ENCODE results near the gene SHISAL1.

Gene SHISAL1

GRCh38 chr22:44312766-44313165 lies at the start of gene SHISAL1:
Gene SHISAL1 (minus strand): TSS chr22:44312951. CDS start chr22:44300945, 12,006 bp downstream.
- DNase-seq, result no peak

GRCh38 chr22:44361391-44362126 lies 48.8 kb upstream of the SHISAL1 start:
- no peak for DNase-seq

- peak in 1 of 51 donors; percentile 27 for DNase-seq
These were observed 48.1 kb upstream of the SHISAL1 start for GRCh38 chr22:44360668-44361381.

GRCh38 chr22:44360306-44360667 lies 47.5 kb upstream of the SHISAL1 start:
- no peak for DNase-seq

- no peak for DNase-seq
These were observed 46.9 kb upstream of the SHISAL1 start for GRCh38 chr22:44359496-44360110.

GRCh38 chr22:44358709-44359440 lies 46.1 kb upstream of the SHISAL1 start:
- no peak for DNase-seq

GRCh38 chr22:44357966-44358465 lies 45.3 kb upstream of the SHISAL1 start:
- peak in 24 of 51 donors; percentile 9 to 49 (median 30) for DNase-seq

GRCh38 chr22:44357296-44357965 lies 44.7 kb upstream of the SHISAL1 start:
- no peak for DNase-seq

GRCh38 chr22:44355716-44356070 lies 42.9 kb upstream of the SHISAL1 start:
- DNase-seq, result no peak

- no peak for DNase-seq
These were observed 41.5 kb upstream of the SHISAL1 start for GRCh38 chr22:44354288-44354687.

- DNase-seq, result no peak
These were observed 40.3 kb upstream of the SHISAL1 start for GRCh38 chr22:44353041-44353440.

GRCh38 chr22:44352378-44353035 lies 39.8 kb upstream of the SHISAL1 start:
- DNase-seq, result no peak

- DNase-seq, result no peak
These were observed 39.1 kb upstream of the SHISAL1 start for GRCh38 chr22:44351685-44352377.

- DNase-seq, result no peak
These were observed 38.3 kb upstream of the SHISAL1 start for GRCh38 chr22:44351037-44351436.

- DNase-seq, result no peak
These were observed 36.8 kb upstream of the SHISAL1 start for GRCh38 chr22:44349594-44349993.

GRCh38 chr22:44348971-44349560 lies 36.3 kb upstream of the SHISAL1 start:
- DNase-seq, result no peak

GRCh38 chr22:44347549-44347948 lies 34.8 kb upstream of the SHISAL1 start:
- no peak for DNase-seq

- no peak for DNase-seq
These were observed 34.3 kb upstream of the SHISAL1 start for GRCh38 chr22:44347080-44347479.

GRCh38 chr22:44345872-44346271 lies 33.1 kb upstream of the SHISAL1 start:
- no peak for DNase-seq

GRCh38 chr22:44344407-44344806 lies 31.7 kb upstream of the SHISAL1 start:
- no peak for DNase-seq

Measured in hypothalamus (tissue), 51 donors.